Measurements from ENCODE around the gene CACNA1C.

The CACNA1C gene

GRCh38 chr12:2307550-2307949 is 254.8 kb downstream of the CACNA1C start:
- Histone ChIP-seq H3K4me3 (ENCODE audit: low read depth, low read length) (no peak overlapping the region), H3K4me1 (ENCODE audit: control insufficient read depth, insufficient read depth, low read length, unreplicated experiment) (peaks cover 5% of the 10 kb centered on the region), H3K36me3 (ENCODE audit: insufficient read depth, low read length) (no peaks in the 10 kb centered on the region)

GRCh38 chr12:2309647-2310046 is 256.9 kb downstream of the CACNA1C start:
- H3K27me3 ChIP-seq (ENCODE audit: insufficient read depth, low read length): no peaks in the 10 kb centered on the region
- H3K4me3 ChIP-seq (ENCODE audit: low read depth, low read length): no peak overlapping the region
- H2AFZ ChIP-seq (ENCODE audit: low read length, unreplicated experiment): no peak overlapping the region
- no peaks in the 10 kb centered on the region for H3K79me2 ChIP-seq (ENCODE audit: control insufficient read depth, insufficient read depth, low read length, unreplicated experiment)
- no peak overlapping the region for H3K27ac ChIP-seq (ENCODE audit: low read depth, low read length)
- no peaks in the 10 kb centered on the region for H3K4me1 ChIP-seq (ENCODE audit: control insufficient read depth, insufficient read depth, low read length, unreplicated experiment)
- no peaks in the 10 kb centered on the region for H3K36me3 ChIP-seq (ENCODE audit: insufficient read depth, low read length)

More at GRCh38 chr12:2307550-2307949, 254.8 kb downstream of the CACNA1C start:
- Histone ChIP-seq H3K27me3 (ENCODE audit: insufficient read depth, low read length) (no peaks in the 10 kb centered on the region), H3K27ac (ENCODE audit: low read depth, low read length) (no peak overlapping the region), H2AFZ (ENCODE audit: low read length, unreplicated experiment) (no peak overlapping the region), H3K79me2 (ENCODE audit: control insufficient read depth, insufficient read depth, low read length, unreplicated experiment) (no peaks in the 10 kb centered on the region)

DNA sequence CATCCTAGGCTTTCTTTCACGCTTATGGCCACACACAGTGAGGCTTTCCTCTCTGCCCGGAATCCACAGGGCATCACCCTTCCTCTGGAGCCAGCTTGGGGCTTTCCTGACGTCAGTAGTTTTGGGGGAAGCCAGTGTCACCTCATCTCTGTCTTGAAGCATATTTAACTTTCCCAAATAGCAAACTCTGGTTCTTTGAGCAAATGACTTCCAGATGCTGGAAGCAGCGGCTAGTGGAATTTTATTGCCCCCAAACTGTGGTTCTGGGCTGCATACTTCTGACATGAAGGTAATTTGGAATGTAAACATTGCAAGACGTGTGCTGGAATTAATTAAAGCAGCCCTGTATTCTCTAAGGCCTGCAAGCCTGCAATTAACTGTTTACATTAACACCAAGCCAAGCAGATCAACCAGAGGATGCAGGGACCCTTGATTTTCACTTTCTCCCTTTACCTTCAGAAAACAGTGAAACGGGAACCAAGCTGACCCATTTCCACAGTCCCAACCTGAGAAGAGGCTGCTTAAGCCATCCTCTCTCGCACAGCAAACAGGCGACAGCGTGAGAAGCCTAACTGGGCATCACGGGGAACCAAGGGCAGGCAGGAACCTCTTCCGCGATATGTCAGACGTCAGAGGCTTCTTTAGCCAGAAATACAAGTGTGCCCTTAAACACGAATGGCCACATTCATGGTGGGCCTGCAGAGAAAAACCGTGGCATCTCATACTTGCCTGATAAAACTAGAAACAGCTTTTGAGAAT is 258.4 kb downstream of the CACNA1C start:
- H3K27ac ChIP-seq (ENCODE audit: low read depth, low read length): no peak overlapping the region
- no peaks in the 10 kb centered on the region for H3K36me3 ChIP-seq (ENCODE audit: insufficient read depth, low read length)
- no peak overlapping the region for H3K4me3 ChIP-seq (ENCODE audit: low read depth, low read length)
- no peaks in the 10 kb centered on the region for H3K27me3 ChIP-seq (ENCODE audit: insufficient read depth, low read length)
- no peaks in the 10 kb centered on the region for H3K79me2 ChIP-seq (ENCODE audit: control insufficient read depth, insufficient read depth, low read length, unreplicated experiment)
- no peaks in the 10 kb centered on the region for H3K4me1 ChIP-seq (ENCODE audit: control insufficient read depth, insufficient read depth, low read length, unreplicated experiment)
- no peak overlapping the region for H2AFZ ChIP-seq (ENCODE audit: low read length, unreplicated experiment)

- Histone ChIP-seq H3K4me1 (ENCODE audit: control insufficient read depth, insufficient read depth, low read length, unreplicated experiment) (no peaks in the 10 kb centered on the region), H2AFZ (ENCODE audit: low read length, unreplicated experiment) (no peak overlapping the region), H3K79me2 (ENCODE audit: control insufficient read depth, insufficient read depth, low read length, unreplicated experiment) (no peaks in the 10 kb centered on the region), H3K36me3 (ENCODE audit: insufficient read depth, low read length) (no peaks in the 10 kb centered on the region), H3K27ac (ENCODE audit: low read depth, low read length) (no peak overlapping the region), H3K27me3 (ENCODE audit: insufficient read depth, low read length) (no peaks in the 10 kb centered on the region), H3K4me3 (ENCODE audit: low read depth, low read length) (no peak overlapping the region)
These were observed 259.4 kb downstream of the CACNA1C start for GRCh38 chr12:2312175-2312574.

GRCh38 chr12:2312770-2313169 is 260.0 kb downstream of the CACNA1C start:
- Histone ChIP-seq H3K27me3 (ENCODE audit: insufficient read depth, low read length) (no peaks in the 10 kb centered on the region), H2AFZ (ENCODE audit: low read length, unreplicated experiment) (no peak overlapping the region), H3K36me3 (ENCODE audit: insufficient read depth, low read length) (no peaks in the 10 kb centered on the region), H3K79me2 (ENCODE audit: control insufficient read depth, insufficient read depth, low read length, unreplicated experiment) (no peaks in the 10 kb centered on the region), H3K4me1 (ENCODE audit: control insufficient read depth, insufficient read depth, low read length, unreplicated experiment) (no peaks in the 10 kb centered on the region), H3K27ac (ENCODE audit: low read depth, low read length) (no peak overlapping the region), H3K4me3 (ENCODE audit: low read depth, low read length) (no peak overlapping the region)

DNA sequence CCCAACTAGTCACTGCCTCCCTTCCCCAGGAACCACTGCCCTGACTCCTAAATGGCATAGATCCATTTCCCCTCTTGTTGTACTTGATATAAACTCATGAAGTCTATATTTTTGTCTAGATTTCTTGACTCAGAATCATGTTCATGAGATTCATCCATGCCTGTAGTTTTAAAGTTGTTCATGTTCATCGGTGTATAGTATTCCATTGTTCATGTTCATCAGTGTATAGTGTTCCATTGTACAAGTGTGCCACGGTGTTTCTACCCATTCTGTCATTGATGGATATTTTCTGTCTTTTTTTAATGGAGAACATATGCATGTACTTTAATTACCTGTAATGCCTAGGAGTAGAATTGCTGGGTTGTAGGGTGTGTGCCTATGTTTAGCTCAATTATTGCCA is 261.7 kb downstream of the CACNA1C start:
- Histone ChIP-seq H3K79me2 (ENCODE audit: control insufficient read depth, insufficient read depth, low read length, unreplicated experiment) (no peaks in the 10 kb centered on the region), H3K27ac (ENCODE audit: low read depth, low read length) (no peak overlapping the region), H3K4me1 (ENCODE audit: control insufficient read depth, insufficient read depth, low read length, unreplicated experiment) (peaks cover 3% of the 10 kb centered on the region), H3K36me3 (ENCODE audit: insufficient read depth, low read length) (no peaks in the 10 kb centered on the region), H3K27me3 (ENCODE audit: insufficient read depth, low read length) (no peaks in the 10 kb centered on the region), H3K4me3 (ENCODE audit: low read depth, low read length) (no peak overlapping the region), H2AFZ (ENCODE audit: low read length, unreplicated experiment) (no peak overlapping the region)

DNA sequence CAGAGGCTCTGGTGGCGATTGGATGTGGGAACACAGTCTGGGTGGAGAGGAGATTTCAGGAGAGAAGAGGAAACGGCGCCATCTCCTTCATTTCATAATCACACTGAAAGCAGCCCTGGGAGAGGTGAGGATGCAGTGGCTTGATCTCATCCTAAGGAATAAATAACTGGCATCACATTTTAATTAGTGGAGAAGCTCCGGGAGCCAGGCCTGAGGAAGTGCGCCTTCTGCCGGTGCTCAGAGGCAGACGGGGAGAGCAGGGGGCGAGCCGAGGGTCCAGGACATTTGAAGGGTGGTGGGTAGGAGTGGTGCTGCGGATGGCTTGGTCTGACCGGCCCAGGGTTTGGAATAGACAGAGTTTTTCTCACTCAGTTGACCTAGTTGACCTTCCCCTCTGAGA is 265.0 kb downstream of the CACNA1C start:
- Histone ChIP-seq H3K27ac (ENCODE audit: low read depth, low read length) (no peak overlapping the region), H2AFZ (ENCODE audit: low read length, unreplicated experiment) (no peak overlapping the region), H3K27me3 (ENCODE audit: insufficient read depth, low read length) (no peaks in the 10 kb centered on the region), H3K4me3 (ENCODE audit: low read depth, low read length) (no peak overlapping the region), H3K4me1 (ENCODE audit: control insufficient read depth, insufficient read depth, low read length, unreplicated experiment) (peaks cover 15% of the 10 kb centered on the region), H3K79me2 (ENCODE audit: control insufficient read depth, insufficient read depth, low read length, unreplicated experiment) (no peaks in the 10 kb centered on the region), H3K36me3 (ENCODE audit: insufficient read depth, low read length) (no peaks in the 10 kb centered on the region)

DNA sequence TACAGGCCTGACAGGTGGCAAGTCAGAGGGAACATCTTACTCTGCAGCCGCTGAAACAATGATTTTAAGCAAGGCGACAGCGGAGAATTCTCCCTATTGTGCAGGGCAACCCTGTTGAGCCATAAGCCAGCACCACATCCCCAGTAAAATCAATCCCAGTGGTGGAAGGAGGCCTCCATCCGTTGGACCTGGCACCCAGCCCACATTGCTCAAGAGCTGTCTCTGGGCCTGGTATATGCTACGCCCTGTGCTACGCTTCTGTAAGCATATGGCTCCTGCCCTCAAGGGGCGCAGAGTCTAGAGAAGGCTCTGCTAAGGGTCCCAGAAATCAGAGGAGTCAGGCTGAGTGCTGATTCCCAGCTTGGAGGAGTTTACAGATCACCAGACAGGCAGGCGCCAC is 265.5 kb downstream of the CACNA1C start:
- Histone ChIP-seq H3K27me3 (ENCODE audit: insufficient read depth, low read length) (no peaks in the 10 kb centered on the region), H3K36me3 (ENCODE audit: insufficient read depth, low read length) (no peaks in the 10 kb centered on the region), H3K4me3 (ENCODE audit: low read depth, low read length) (no peak overlapping the region), H3K79me2 (ENCODE audit: control insufficient read depth, insufficient read depth, low read length, unreplicated experiment) (no peaks in the 10 kb centered on the region), H2AFZ (ENCODE audit: low read length, unreplicated experiment) (no peak overlapping the region), H3K27ac (ENCODE audit: low read depth, low read length) (no peak overlapping the region), H3K4me1 (ENCODE audit: control insufficient read depth, insufficient read depth, low read length, unreplicated experiment) (peaks cover 16% of the 10 kb centered on the region)

DNA sequence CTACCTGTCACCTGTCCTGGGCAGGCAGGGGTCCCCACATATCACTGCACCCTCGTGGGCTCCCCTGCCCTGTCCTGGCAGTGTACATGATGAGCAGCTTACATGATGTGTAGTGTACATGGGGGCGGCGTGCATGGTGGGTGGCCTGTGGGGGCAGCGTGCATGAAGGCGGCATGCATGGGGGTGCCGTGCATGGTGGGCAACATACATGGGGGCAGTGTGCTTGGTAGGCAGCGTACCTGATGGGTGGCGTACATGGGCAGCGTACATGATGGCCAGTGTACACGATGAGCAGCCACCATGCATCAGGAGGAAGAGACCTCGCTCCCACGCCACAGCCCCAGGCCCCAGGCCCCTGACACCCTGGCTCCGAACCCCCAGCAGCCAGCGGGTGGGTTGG is 266.3 kb downstream of the CACNA1C start:
- Histone ChIP-seq H2AFZ (ENCODE audit: low read length, unreplicated experiment) (no peak overlapping the region), H3K36me3 (ENCODE audit: insufficient read depth, low read length) (no peaks in the 10 kb centered on the region), H3K27me3 (ENCODE audit: insufficient read depth, low read length) (no peaks in the 10 kb centered on the region), H3K4me1 (ENCODE audit: control insufficient read depth, insufficient read depth, low read length, unreplicated experiment) (peaks cover 20% of the 10 kb centered on the region), H3K4me3 (ENCODE audit: low read depth, low read length) (no peak overlapping the region), H3K79me2 (ENCODE audit: control insufficient read depth, insufficient read depth, low read length, unreplicated experiment) (no peaks in the 10 kb centered on the region), H3K27ac (ENCODE audit: low read depth, low read length) (no peak overlapping the region)

- H3K27ac ChIP-seq (ENCODE audit: low read depth, low read length): no peak overlapping the region
- no peak overlapping the region for H3K4me3 ChIP-seq (ENCODE audit: low read depth, low read length)
- no peak overlapping the region for H2AFZ ChIP-seq (ENCODE audit: low read length, unreplicated experiment)
- H3K79me2 ChIP-seq (ENCODE audit: control insufficient read depth, insufficient read depth, low read length, unreplicated experiment): no peaks in the 10 kb centered on the region
- no peaks in the 10 kb centered on the region for H3K27me3 ChIP-seq (ENCODE audit: insufficient read depth, low read length)
- H3K36me3 ChIP-seq (ENCODE audit: insufficient read depth, low read length): no peaks in the 10 kb centered on the region
- H3K4me1 ChIP-seq (ENCODE audit: control insufficient read depth, insufficient read depth, low read length, unreplicated experiment): peaks cover 20% of the 10 kb centered on the region
These were observed 267.1 kb downstream of the CACNA1C start for GRCh38 chr12:2319737-2320506.

DNA sequence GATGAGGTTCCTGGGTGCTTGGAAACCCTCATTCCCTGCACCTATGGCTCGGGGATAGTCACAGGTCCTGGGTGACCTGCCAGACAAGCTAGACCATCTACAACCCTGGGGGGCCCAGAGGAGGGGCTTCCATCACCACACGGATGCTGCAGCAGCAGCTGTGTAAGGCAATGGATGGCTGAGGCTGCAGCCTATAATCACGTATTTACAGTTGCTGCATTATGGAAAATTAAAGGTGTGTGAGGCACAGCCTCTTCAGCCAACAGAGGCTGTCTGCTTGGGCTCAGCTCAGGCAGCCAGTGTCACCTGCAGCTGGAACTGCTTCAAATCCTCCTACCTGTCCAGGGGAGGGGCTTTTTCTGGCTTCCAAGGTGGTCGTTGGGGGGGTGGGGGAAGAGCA is 268.1 kb downstream of the CACNA1C start:
- no peak overlapping the region for H3K4me3 ChIP-seq (ENCODE audit: low read depth, low read length)
- H3K27me3 ChIP-seq (ENCODE audit: insufficient read depth, low read length): no peaks in the 10 kb centered on the region
- H3K79me2 ChIP-seq (ENCODE audit: control insufficient read depth, insufficient read depth, low read length, unreplicated experiment): no peaks in the 10 kb centered on the region
- H3K27ac ChIP-seq (ENCODE audit: low read depth, low read length): no peak overlapping the region
- no peaks in the 10 kb centered on the region for H3K36me3 ChIP-seq (ENCODE audit: insufficient read depth, low read length)
- peaks cover 20% of the 10 kb centered on the region for H3K4me1 ChIP-seq (ENCODE audit: control insufficient read depth, insufficient read depth, low read length, unreplicated experiment)
- no peak overlapping the region for H2AFZ ChIP-seq (ENCODE audit: low read length, unreplicated experiment)
